Measurements from ENCODE around the gene C9.
"Not testable (repeated sequence)": the region's sequence is repeated elsewhere in the genome, so short reads cannot be mapped to it uniquely, and the experiment has no call there.

Gene C9

GRCh38 chr5:39337252-39337915 lies 26.9 kb downstream of the C9 start:
- Histone ChIP-seq H3K9me3 (ENCODE audit: insufficient read depth, low read length, severe bottlenecking) (peaks cover 3% of the 10 kb centered on the region), H3K79me2 (ENCODE audit: insufficient read depth, low read length) (no peaks in the 10 kb centered on the region), H4K20me1 (ENCODE audit: insufficient read depth, low read length) (no peaks in the 10 kb centered on the region), H3K4me3 (ENCODE audit: low read depth in 1 of 2, low read length in 2 of 2) (no peak overlapping the region), H3K4me1 (ENCODE audit: insufficient read depth, low read length) (no peaks in the 10 kb centered on the region), H3K4me2 (ENCODE audit: insufficient read depth, low read length) (no peak overlapping the region), H3K9ac (ENCODE audit: low read depth, low read length) (no peak overlapping the region), H3K27ac (ENCODE audit: low read length) (no peak overlapping the region), H3K36me3 (ENCODE audit: insufficient read depth, low read length) (no peaks in the 10 kb centered on the region), H3K27me3 (ENCODE audit: insufficient read depth, low read length, poor library complexity) (no peaks in the 10 kb centered on the region), H2AFZ (ENCODE audit: low read depth, low read length) (no peak overlapping the region)
- TF ChIP-seq CTCF (IDR thresholded peaks at IDR 0.05; ENCODE audit: borderline replicate concordance, extremely low read depth, low read length, poor library complexity, severe bottlenecking) (no peak), EZH2 (IDR thresholded peaks at IDR 0.05; ENCODE audit: borderline replicate concordance, low read depth, low read length, severe bottlenecking) (no peak)
- no peak for DNase-seq
- no peak for ATAC-seq (ENCODE audit: insufficient read depth, low read depth)

- not testable (repeated sequence) for DNase-seq; H4K20me1 ChIP-seq (ENCODE audit: insufficient read depth, low read length); H3K4me2 ChIP-seq (ENCODE audit: insufficient read depth, low read length); H3K27me3 ChIP-seq (ENCODE audit: insufficient read depth, low read length, poor library complexity); H3K9ac ChIP-seq (ENCODE audit: low read depth, low read length); H3K36me3 ChIP-seq (ENCODE audit: insufficient read depth, low read length); H3K27ac ChIP-seq (ENCODE audit: low read length); ATAC-seq (ENCODE audit: insufficient read depth, low read depth); H3K4me3 ChIP-seq (ENCODE audit: low read depth in 1 of 2, low read length in 2 of 2); H3K9me3 ChIP-seq (ENCODE audit: insufficient read depth, low read length, severe bottlenecking); H3K79me2 ChIP-seq (ENCODE audit: insufficient read depth, low read length); H3K4me1 ChIP-seq (ENCODE audit: insufficient read depth, low read length); H2AFZ ChIP-seq (ENCODE audit: low read depth, low read length)
Observed at GRCh38 chr5:39334296-39334695, 30.0 kb downstream of the C9 start.

GRCh38 chr5:39333104-39333503 lies 31.2 kb downstream of the C9 start:
- ATAC-seq (ENCODE audit: insufficient read depth, low read depth) (no peak), DNase-seq (no peak)
- Histone ChIP-seq H3K36me3 (ENCODE audit: insufficient read depth, low read length) (no peaks in the 10 kb centered on the region), H2AFZ (ENCODE audit: low read depth, low read length) (no peak overlapping the region), H3K9me3 (ENCODE audit: insufficient read depth, low read length, severe bottlenecking) (peaks cover 3% of the 10 kb centered on the region), H3K79me2 (ENCODE audit: insufficient read depth, low read length) (no peaks in the 10 kb centered on the region), H4K20me1 (ENCODE audit: insufficient read depth, low read length) (no peaks in the 10 kb centered on the region), H3K9ac (ENCODE audit: low read depth, low read length) (no peak overlapping the region), H3K27me3 (ENCODE audit: insufficient read depth, low read length, poor library complexity) (peaks cover 3% of the 10 kb centered on the region), H3K4me2 (ENCODE audit: insufficient read depth, low read length) (no peak overlapping the region), H3K4me3 (ENCODE audit: low read depth in 1 of 2, low read length in 2 of 2) (no peak overlapping the region), H3K4me1 (ENCODE audit: insufficient read depth, low read length) (no peaks in the 10 kb centered on the region), H3K27ac (ENCODE audit: low read length) (no peak overlapping the region)
- TF ChIP-seq CTCF (IDR thresholded peaks at IDR 0.05; ENCODE audit: borderline replicate concordance, extremely low read depth, low read length, poor library complexity, severe bottlenecking) (no peak), EZH2 (IDR thresholded peaks at IDR 0.05; ENCODE audit: borderline replicate concordance, low read depth, low read length, severe bottlenecking) (no peak)

- Histone ChIP-seq H3K4me2 (ENCODE audit: insufficient read depth, low read length) (no peak overlapping the region), H3K9me3 (ENCODE audit: insufficient read depth, low read length, severe bottlenecking) (peaks cover 3% of the 10 kb centered on the region), H3K4me3 (ENCODE audit: low read depth in 1 of 2, low read length in 2 of 2) (no peak overlapping the region), H3K36me3 (ENCODE audit: insufficient read depth, low read length) (no peaks in the 10 kb centered on the region), H3K4me1 (ENCODE audit: insufficient read depth, low read length) (no peaks in the 10 kb centered on the region), H3K9ac (ENCODE audit: low read depth, low read length) (no peak overlapping the region), H3K27me3 (ENCODE audit: insufficient read depth, low read length, poor library complexity) (peaks cover 3% of the 10 kb centered on the region), H3K79me2 (ENCODE audit: insufficient read depth, low read length) (no peaks in the 10 kb centered on the region), H3K27ac (ENCODE audit: low read length) (no peak overlapping the region), H2AFZ (ENCODE audit: low read depth, low read length) (no peak overlapping the region), H4K20me1 (ENCODE audit: insufficient read depth, low read length) (no peaks in the 10 kb centered on the region)
- ATAC-seq (ENCODE audit: insufficient read depth, low read depth) (no peak), DNase-seq (no peak)
- TF ChIP-seq EZH2 (IDR thresholded peaks at IDR 0.05; ENCODE audit: borderline replicate concordance, low read depth, low read length, severe bottlenecking) (no peak), CTCF (IDR thresholded peaks at IDR 0.05; ENCODE audit: borderline replicate concordance, extremely low read depth, low read length, poor library complexity, severe bottlenecking) (no peak)
Observed at GRCh38 chr5:39331861-39332381, 32.4 kb downstream of the C9 start.
